Right lobe of liver (tissue), 4 donors: ENCODE data around the gene CERS2.

ENCODE experiments used
- CTCF ChIP-seq, 4 donors: fragments of 200-600 bp in 3 of 4; fragments of 450-650 bp in 1 of 4; IDR thresholded peaks; one replicate each; pipeline versions ENCODE4 v1.5.1 to v1.8.0; 2016 to 2022; ENCODE audit warnings: antibody characterized with exemption in 4 of 4, mild to moderate bottlenecking in 2 of 4
- POLR2A ChIP-seq: fragments of 450-650 bp; IDR thresholded peaks from one replicate; pipeline ENCODE4 v1.6.1; 2017; ENCODE audit warnings: antibody characterized with exemption, mild to moderate bottlenecking
- donor health status: DM: no; HTN: no; CAD: no.
- donor health status: DM: no; HTN: no; CAD: no.
- donor health status: DM: no; HTN: yes; CAD: no.

- TF ChIP-seq CTCF (IDR thresholded peaks at IDR 0.05) (no peak), POLR2A (no peak)
Measured at GRCh38 chr1:151002051-151002450, 27.4 kb upstream of the CERS2 start.
